PC-9 (cell line): ENCODE results near the gene NCF4. TPM values are rescaled to one million over a fixed set of nuclear protein-coding genes. Genes with fewer than 3 reads are reported as not detected.
A peak's percentile ranks its signal among the peaks of the same experiment; 100 is the strongest.

ENCODE experiments used
- BruUV-seq: library from RNA; stranded (reverse); fragments of 400-500 nt; replicated peaks from 2 replicates; lab custom pipeline; 2021; lab: Mats Ljungman, UMichigan
- CTCF ChIA-PET: fragments of 300-600 bp; sonication (Branson Sonifier 250); formaldehyde crosslinking; loops from one replicate; lab custom pipeline; 2022; ENCODE audit warnings: antibody characterized with exemption; lab: Charles Lee
- POLR2A ChIA-PET: fragments of 300-600 bp; sonication (Branson Sonifier 250); formaldehyde crosslinking; loops from one replicate; lab custom pipeline; 2022; ENCODE audit warnings: antibody characterized with exemption; ENCODE audit not compliant: unreplicated experiment; lab: Charles Lee
- DNase-seq, 2 experiments: peaks; one replicate each; pipeline versions ENCODE4 v3.0.0 to v3.0.0-alpha.2; 2015 to 2022; ENCODE audit warnings: mixed read lengths in 1 of 2
- H2AFZ ChIP-seq: fragments of 200-600 bp; sonication (generic); 2 replicates; pipeline ENCODE4 v1.8.1; 2017; ENCODE audit warnings: antibody characterized with exemption
- H3F3A ChIP-seq: fragments of 200-600 bp; sonication (generic); 2 replicates; pipeline ENCODE4 v1.8.1; 2017; ENCODE audit warnings: antibody characterized with exemption, mild to moderate bottlenecking, low read depth; ENCODE audit not compliant: insufficient read depth
- H3K27ac ChIP-seq: fragments of 200-600 bp; sonication (generic); 2 replicates; pipeline ENCODE4 v1.6.1; 2016; ENCODE audit warnings: mixed run types
- H3K27me3 ChIP-seq: fragments of 200-600 bp; sonication (generic); 2 replicates; pipeline ENCODE4 v1.6.1; 2016; ENCODE audit warnings: low read depth, mixed run types; ENCODE audit not compliant: insufficient read depth
- H3K36me3 ChIP-seq: fragments of 200-600 bp; sonication (generic); 2 replicates; pipeline ENCODE4 v1.6.1; 2016; ENCODE audit warnings: low read depth, mixed run types
- H3K4me1 ChIP-seq: fragments of 200-600 bp; sonication (generic); replicated peaks from 2 replicates; pipeline ENCODE4 v1.6.1; 2016; ENCODE audit warnings: mixed run types; ENCODE audit not compliant: insufficient read depth
- H3K4me2 ChIP-seq: fragments of 200-600 bp; sonication (generic); 2 replicates; pipeline ENCODE4 v1.6.1; 2017; ENCODE audit warnings: mixed run types
- H3K4me3 ChIP-seq: fragments of 200-600 bp; sonication (generic); 2 replicates; pipeline ENCODE4 v1.6.1; 2016; ENCODE audit warnings: mixed run types
- H3K79me2 ChIP-seq: fragments of 200-600 bp; sonication (generic); 2 replicates; pipeline ENCODE4 v1.6.1; 2017; ENCODE audit warnings: low read depth, mixed run types
- H3K9me2 ChIP-seq: fragments of 200-600 bp; sonication (generic); 2 replicates; pipeline ENCODE4 v1.8.1; 2017; ENCODE audit warnings: mild to moderate bottlenecking; ENCODE audit not compliant: insufficient read depth
- H3K9me3 ChIP-seq: fragments of 200-600 bp; sonication (generic); 2 replicates; pipeline ENCODE4 v1.8.1; 2016; ENCODE audit warnings: low read depth; ENCODE audit not compliant: insufficient read depth
- H4K20me1 ChIP-seq: fragments of 200-600 bp; sonication (generic); 2 replicates; pipeline ENCODE4 v1.8.1; 2017; ENCODE audit not compliant: insufficient read depth
- EZH2 ChIP-seq: fragments of 200-600 bp; sonication (generic); IDR thresholded peaks from 2 replicates; pipeline ENCODE4 v1.8.0; 2017; ENCODE audit warnings: antibody characterized with exemption, low read depth
- intact Hi-C: fragments of 100-400 bp; cut with micrococcal nuclease; formaldehyde crosslinking; loops from one replicate; pipeline ENCODE4 v1.10.0; 2022; ENCODE audit not compliant: unreplicated experiment
- total RNA-seq: library from RNA; stranded (reverse); gene quantifications from 2 replicates; pipeline ENCODE4 v1.2.3, GENCODE V29; 2021
- TF ChIP-seq, protein P1 (sequence below): fragments of 200-600 bp; sonication (generic); conservative IDR thresholded peaks from 2 replicates; pipeline ENCODE4 v1.6.1; 2017; ENCODE audit warnings: mixed run types, antibody characterized with exemption, mild to moderate bottlenecking, moderate library complexity

NCF4 gene
- total RNA-seq, 1 experiment from 2014 or later, result 3.9 TPM

DNA sequence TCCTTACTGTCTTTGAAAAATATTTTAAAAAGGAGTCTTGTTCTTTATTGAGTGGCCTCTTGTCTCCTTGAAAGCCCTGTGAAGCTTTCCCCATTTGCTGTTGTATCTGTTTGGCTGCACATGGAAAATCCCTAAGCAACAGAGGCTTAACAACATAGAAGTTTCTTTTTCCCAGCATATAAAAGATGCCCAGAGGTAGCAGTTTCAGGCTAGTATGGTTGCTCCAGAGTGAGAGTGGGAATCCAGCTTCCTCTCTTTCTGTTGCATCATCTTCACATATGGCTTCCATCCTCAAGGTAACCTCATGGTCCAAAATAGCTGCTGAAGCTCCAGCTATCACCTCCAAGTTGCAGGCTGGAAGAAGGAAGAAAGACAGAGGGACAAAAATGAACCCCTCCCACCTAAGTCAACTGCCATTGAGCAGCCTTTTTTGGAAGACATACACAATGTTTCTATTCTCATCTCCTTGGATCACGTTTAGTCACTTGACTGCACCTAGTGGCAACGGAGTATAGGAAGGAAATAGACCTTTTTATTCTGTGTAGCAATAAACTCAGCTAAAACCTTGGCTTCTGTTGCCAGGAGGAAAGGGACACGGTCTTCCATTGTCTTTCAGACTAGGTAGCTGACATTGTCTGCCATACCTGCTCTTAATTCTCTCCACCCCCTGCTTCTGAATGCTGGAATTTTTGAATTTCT is 57.9 kb downstream of the NCF4 start:
- peaks cover 14% of the 10 kb centered on the region; the same call in 1 of the 2 replicates for H3K4me1 ChIP-seq
- no peaks in the 10 kb centered on the region for H4K20me1 ChIP-seq
- no peak overlapping the region for H3K27ac ChIP-seq
- CTCF ChIA-PET, result no interaction called here
- H3K9me2 ChIP-seq, result no peaks in the 10 kb centered on the region
- TF ChIP-seq, protein P1, sequence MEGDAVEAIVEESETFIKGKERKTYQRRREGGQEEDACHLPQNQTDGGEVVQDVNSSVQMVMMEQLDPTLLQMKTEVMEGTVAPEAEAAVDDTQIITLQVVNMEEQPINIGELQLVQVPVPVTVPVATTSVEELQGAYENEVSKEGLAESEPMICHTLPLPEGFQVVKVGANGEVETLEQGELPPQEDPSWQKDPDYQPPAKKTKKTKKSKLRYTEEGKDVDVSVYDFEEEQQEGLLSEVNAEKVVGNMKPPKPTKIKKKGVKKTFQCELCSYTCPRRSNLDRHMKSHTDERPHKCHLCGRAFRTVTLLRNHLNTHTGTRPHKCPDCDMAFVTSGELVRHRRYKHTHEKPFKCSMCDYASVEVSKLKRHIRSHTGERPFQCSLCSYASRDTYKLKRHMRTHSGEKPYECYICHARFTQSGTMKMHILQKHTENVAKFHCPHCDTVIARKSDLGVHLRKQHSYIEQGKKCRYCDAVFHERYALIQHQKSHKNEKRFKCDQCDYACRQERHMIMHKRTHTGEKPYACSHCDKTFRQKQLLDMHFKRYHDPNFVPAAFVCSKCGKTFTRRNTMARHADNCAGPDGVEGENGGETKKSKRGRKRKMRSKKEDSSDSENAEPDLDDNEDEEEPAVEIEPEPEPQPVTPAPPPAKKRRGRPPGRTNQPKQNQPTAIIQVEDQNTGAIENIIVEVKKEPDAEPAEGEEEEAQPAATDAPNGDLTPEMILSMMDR, result no peak
- TF ChIP-seq EZH2, result no peak
- intact Hi-C loops, result no loop called here
- no TSS peak for BruUV-seq
- no peaks in the 10 kb centered on the region for H3K79me2 ChIP-seq
- no peaks in the 10 kb centered on the region for H3K9me3 ChIP-seq
- no peak for DNase-seq
- H3K27me3 ChIP-seq, result no peaks in the 10 kb centered on the region
- H3K4me2 ChIP-seq, result no peak overlapping the region
- H3K4me3 ChIP-seq, result no peak overlapping the region
- H3K36me3 ChIP-seq, result no peaks in the 10 kb centered on the region
- no peak overlapping the region for H2AFZ ChIP-seq
- POLR2A ChIA-PET, result no interaction called here
- H3F3A ChIP-seq, result peaks cover 8% of the 10 kb centered on the region; the same call in 1 of the 2 replicates

DNA sequence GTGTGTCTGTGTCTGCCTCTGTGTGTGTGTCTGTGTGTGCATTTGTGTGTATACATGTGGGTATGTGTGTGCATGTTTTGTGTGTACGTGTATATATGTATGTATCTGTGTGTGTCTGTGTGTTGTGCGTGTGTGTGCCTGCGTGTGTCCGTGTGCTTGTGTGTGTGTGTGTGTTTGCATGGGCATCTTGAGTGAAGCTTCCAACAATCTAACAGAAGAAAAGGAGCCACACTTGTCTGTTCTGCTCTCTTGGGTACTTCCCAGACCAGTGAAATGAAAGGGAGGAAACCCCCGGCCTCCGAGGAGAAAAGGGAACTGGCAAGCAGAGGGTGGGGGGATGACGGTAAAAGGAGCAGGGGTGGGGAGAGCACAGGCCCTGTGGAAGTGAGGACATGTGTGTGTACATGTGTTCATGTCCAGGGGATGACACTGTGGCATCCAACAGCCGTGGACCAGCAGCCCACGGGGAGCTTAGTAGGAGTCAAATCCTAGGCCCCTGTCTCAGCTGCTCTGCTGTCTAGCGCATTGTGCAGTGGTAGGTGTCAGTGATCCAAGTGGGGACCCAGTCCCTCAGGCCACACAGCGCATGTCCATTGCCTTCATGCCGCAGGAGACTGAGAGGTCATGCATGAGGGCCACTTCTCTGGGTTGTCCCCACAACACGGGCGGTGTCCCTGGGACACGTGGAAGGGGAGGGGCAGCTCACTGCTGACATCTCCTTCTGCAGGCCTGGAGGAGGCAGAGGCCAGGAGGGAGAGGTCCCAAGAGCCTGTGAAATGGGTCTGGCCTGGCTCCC is 60.7 kb downstream of the NCF4 start:
- H3K4me2 ChIP-seq, result no peak overlapping the region
- no peaks in the 10 kb centered on the region for H3K36me3 ChIP-seq
- peaks cover 8% of the 10 kb centered on the region; the same call in 1 of the 2 replicates for H3F3A ChIP-seq
- H3K4me1 ChIP-seq, result peaks cover 16% of the 10 kb centered on the region; the same call in 1 of the 2 replicates
- ChIA-PET POLR2A (no interaction called here), CTCF (interaction anchor here (0.6 kb wide), 1 partner anchor 40 kb away, joined by 5 read pairs; no protein-coding TSS in a partner anchor)
- no peaks in the 10 kb centered on the region for H3K9me2 ChIP-seq
- no TSS peak for BruUV-seq
- H2AFZ ChIP-seq, result no peak overlapping the region
- no peaks in the 10 kb centered on the region for H3K79me2 ChIP-seq
- DNase-seq, result no peak
- H3K27me3 ChIP-seq, result no peaks in the 10 kb centered on the region
- no peak overlapping the region for H3K27ac ChIP-seq
- H4K20me1 ChIP-seq, result no peaks in the 10 kb centered on the region
- intact Hi-C loops, result loop anchor here (2.0 kb wide), 1 partner anchor 47 kb away; no protein-coding TSS in a partner anchor
- TF ChIP-seq, protein P1, result no peak
- no peak for TF ChIP-seq EZH2
- H3K4me3 ChIP-seq, result no peak overlapping the region
- H3K9me3 ChIP-seq, result no peaks in the 10 kb centered on the region

DNA sequence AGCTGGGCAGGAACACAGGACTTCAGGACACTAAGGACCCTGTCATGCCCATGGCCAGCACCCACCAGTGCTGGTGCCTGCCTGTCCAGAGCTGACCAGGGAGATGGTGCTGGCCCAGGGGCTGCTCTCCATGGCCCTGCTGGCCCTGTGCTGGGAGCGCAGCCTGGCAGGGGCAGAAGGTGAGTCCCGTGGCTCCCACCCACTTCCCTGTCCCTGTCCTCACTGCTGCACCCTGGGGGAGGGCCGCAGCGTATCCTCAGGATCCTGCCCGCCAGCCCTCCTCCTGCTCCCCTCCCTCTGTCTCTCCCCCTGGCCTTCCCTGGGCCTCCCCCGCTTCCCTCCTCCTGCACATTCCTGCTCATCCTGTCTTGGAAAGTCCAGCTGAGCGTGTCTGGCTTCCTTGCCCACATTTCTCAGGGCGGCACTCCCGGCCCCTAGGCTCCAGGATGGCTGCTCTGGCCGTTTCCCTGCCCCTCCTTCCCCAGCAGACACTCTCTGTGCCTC is 61.4 kb downstream of the NCF4 start:
- Histone ChIP-seq H3K9me2 (no peaks in the 10 kb centered on the region), H3K36me3 (no peaks in the 10 kb centered on the region), H3K4me2 (peak overlapping the region; percentile 10), H3F3A (peaks cover 8% of the 10 kb centered on the region; the same call in 1 of the 2 replicates), H3K4me3 (no peak overlapping the region), H3K27me3 (no peaks in the 10 kb centered on the region), H4K20me1 (no peaks in the 10 kb centered on the region), H2AFZ (no peak overlapping the region), H3K4me1 (peaks cover 16% of the 10 kb centered on the region; the same call in 1 of the 2 replicates), H3K79me2 (no peaks in the 10 kb centered on the region), H3K27ac (no peak overlapping the region), H3K9me3 (no peaks in the 10 kb centered on the region)
- peak in 1 of 2 experiments; percentile 52 for DNase-seq
- ChIA-PET CTCF (interaction anchor here (0.6 kb wide), 1 partner anchor 41 kb away, joined by 5 read pairs; no protein-coding TSS in a partner anchor), POLR2A (no interaction called here)
- TF ChIP-seq, protein P1, result no peak
- no peak for TF ChIP-seq EZH2
- intact Hi-C loops, result loop anchor here (2.0 kb wide), 1 partner anchor 47 kb away; no protein-coding TSS in a partner anchor
- no TSS peak for BruUV-seq
